A673 (cell line): ENCODE results near the gene KRTAP5-3.

Experiments used
- EZH2 ChIP-seq: fragments of 200-600 bp; sonication (generic); IDR thresholded peaks from 2 replicates; pipeline ENCODE4 v1.6.1; 2017; ENCODE audit warnings: borderline replicate concordance, low read depth, mild to moderate bottlenecking, mixed read lengths, antibody characterized with exemption, low read length; ENCODE audit not compliant: poor library complexity, severe bottlenecking
- TF ChIP-seq, protein P1 (sequence below): fragments of 300-800, 200-600 bp; sonication (generic); conservative IDR thresholded peaks from 2 replicates; pipeline ENCODE4 v1.5.1; 2017; ENCODE audit warnings: low read depth, mild to moderate bottlenecking, antibody characterized with exemption, low read length, moderate library complexity, mixed read lengths

DNA sequence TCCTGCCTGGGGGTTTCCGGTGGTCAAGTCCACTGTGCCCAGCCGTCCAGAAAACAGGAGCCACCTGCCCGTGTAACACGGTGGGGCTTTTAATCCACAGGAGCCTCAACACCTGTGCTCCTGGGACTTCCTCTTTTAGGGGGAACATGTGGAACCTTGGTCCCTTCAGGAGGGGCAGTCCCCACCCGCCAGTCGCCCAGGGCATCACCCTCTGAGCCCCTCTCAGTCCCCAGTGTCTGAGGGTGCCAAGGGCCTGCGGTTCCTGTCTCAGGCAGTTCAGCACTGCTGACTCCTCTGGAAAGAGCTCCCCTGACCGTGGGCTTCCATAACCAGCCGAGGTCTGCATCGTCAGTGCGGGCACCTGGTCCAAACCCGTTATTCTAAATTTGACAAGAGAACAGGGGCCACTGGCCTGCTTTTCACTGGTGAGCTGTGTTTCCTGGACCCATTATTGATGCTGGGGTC lies 37.1 kb upstream of the KRTAP5-3 start:
- TF ChIP-seq, protein P1, sequence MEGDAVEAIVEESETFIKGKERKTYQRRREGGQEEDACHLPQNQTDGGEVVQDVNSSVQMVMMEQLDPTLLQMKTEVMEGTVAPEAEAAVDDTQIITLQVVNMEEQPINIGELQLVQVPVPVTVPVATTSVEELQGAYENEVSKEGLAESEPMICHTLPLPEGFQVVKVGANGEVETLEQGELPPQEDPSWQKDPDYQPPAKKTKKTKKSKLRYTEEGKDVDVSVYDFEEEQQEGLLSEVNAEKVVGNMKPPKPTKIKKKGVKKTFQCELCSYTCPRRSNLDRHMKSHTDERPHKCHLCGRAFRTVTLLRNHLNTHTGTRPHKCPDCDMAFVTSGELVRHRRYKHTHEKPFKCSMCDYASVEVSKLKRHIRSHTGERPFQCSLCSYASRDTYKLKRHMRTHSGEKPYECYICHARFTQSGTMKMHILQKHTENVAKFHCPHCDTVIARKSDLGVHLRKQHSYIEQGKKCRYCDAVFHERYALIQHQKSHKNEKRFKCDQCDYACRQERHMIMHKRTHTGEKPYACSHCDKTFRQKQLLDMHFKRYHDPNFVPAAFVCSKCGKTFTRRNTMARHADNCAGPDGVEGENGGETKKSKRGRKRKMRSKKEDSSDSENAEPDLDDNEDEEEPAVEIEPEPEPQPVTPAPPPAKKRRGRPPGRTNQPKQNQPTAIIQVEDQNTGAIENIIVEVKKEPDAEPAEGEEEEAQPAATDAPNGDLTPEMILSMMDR: no peak
- TF ChIP-seq EZH2: no peak
